NB4 (cell line): ENCODE data around the gene HSPA4.
A peak's percentile ranks its signal among the peaks of the same experiment; 100 is the strongest.

Experiments
- DNase-seq: peaks from one replicate; pipeline ENCODE4 v3.0.0; 2010; ENCODE audit warnings: low read depth
- H3K4me3 ChIP-seq: one replicate; pipeline ENCODE4 v1.5.1; 2011; ENCODE audit warnings: mild to moderate bottlenecking, low read depth, low read length, moderate library complexity
- MYC ChIP-seq: IDR thresholded peaks from 2 replicates; pipeline ENCODE4 v1.6.1; 2011; ENCODE audit warnings: low read depth, low read length
- POLR2A ChIP-seq: IDR thresholded peaks from 2 replicates; pipeline ENCODE4 v1.6.1; 2011; ENCODE audit warnings: mild to moderate bottlenecking; ENCODE audit not compliant: insufficient read length; ENCODE audit errors: extremely low read depth
- TF ChIP-seq, protein P1 (sequence below): IDR thresholded peaks from 2 replicates; pipeline ENCODE4 v1.6.1; 2011; ENCODE audit warnings: low read depth, low read length
- TF ChIP-seq, protein P2 (sequence below): IDR thresholded peaks from one replicate; pipeline ENCODE4 v1.5.1; 2012; ENCODE audit warnings: low read depth, low read length

Gene HSPA4

GRCh38 chr5:133111299-133111698 is 59.5 kb downstream of the HSPA4 start:
- no peak overlapping the region for H3K4me3 ChIP-seq
- TF ChIP-seq POLR2A (no peak), MYC (no peak)
- TF ChIP-seq, protein P1, sequence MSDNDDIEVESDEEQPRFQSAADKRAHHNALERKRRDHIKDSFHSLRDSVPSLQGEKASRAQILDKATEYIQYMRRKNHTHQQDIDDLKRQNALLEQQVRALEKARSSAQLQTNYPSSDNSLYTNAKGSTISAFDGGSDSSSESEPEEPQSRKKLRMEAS: no peak
- TF ChIP-seq, protein P2, sequence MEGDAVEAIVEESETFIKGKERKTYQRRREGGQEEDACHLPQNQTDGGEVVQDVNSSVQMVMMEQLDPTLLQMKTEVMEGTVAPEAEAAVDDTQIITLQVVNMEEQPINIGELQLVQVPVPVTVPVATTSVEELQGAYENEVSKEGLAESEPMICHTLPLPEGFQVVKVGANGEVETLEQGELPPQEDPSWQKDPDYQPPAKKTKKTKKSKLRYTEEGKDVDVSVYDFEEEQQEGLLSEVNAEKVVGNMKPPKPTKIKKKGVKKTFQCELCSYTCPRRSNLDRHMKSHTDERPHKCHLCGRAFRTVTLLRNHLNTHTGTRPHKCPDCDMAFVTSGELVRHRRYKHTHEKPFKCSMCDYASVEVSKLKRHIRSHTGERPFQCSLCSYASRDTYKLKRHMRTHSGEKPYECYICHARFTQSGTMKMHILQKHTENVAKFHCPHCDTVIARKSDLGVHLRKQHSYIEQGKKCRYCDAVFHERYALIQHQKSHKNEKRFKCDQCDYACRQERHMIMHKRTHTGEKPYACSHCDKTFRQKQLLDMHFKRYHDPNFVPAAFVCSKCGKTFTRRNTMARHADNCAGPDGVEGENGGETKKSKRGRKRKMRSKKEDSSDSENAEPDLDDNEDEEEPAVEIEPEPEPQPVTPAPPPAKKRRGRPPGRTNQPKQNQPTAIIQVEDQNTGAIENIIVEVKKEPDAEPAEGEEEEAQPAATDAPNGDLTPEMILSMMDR: peak; percentile 90
- peak; percentile 83 for DNase-seq

DNA sequence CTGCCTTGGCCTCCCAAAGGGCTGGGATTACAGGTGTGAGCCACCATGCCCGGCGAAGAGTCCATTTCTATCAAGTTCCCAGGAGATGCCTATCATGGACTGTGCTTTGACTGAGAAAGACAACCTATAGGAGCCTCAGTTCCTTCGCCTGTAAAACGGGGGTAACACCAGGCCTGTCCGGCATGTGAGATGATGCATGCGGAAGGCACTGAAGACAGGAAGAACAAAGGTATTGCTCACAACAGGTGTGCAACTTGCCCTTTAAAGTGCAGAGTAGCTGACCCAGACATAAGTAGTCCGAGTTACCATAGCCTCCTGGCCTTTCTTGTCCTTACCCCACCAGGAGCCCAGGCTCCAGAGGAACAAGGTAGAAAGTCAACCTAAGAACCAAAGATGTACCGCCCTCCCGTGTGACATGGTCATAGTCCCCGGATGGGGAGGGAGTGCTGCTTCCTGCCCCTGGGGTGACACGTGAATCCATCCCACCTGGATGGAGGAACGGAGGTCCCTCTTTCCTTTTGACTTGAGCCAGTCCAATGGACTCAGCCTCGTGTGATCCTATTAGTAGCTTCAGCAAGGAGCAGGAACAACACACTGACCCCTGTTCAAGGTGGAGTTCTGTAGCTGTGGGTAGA is 60.3 kb downstream of the HSPA4 start:
- H3K4me3 ChIP-seq: no peak overlapping the region
- TF ChIP-seq POLR2A (no peak), MYC (no peak)
- TF ChIP-seq, protein P2: no peak
- TF ChIP-seq, protein P1: no peak
- no peak for DNase-seq

GRCh38 chr5:133113331-133114061 is 61.7 kb downstream of the HSPA4 start:
- no peak overlapping the region for H3K4me3 ChIP-seq
- TF ChIP-seq, protein P1: no peak
- TF ChIP-seq POLR2A (no peak), MYC (no peak)
- TF ChIP-seq, protein P2: no peak
- DNase-seq: no peak

DNA sequence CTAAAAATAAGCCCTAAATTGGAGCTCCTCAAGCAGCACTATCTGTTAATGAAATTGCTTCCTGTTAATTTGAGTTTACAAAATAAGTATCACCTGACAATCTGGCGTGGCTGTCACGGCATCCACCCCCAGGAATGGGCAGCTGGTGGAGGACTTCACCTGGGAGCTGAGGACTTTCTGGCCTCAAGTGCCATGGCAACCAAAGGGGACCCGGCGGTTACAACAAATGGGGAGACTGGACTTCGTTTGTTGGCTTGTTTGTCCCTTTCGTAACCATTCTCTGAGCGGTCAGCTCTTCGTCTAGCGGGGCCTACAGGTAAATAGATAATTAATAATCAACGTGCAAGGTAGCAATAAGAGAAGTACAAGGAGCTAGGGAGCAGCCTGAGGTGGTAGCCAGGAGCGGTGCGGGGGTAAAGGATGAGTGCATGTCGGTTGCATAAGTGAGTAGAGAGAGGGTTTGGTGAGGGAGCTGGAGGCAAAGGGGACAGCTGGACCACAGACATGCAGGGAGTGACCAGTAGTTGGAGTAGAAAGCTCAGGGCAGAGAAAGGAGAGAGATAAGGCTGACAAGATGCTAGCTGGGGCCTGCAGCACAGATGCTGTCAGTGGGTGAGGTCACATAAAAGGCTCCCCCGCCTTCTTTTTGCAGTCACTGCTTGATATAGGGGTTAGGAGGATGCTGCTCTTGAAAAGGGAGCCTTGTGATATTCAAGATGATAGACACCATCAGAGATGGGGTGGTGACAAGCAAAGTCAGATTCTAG is 62.5 kb downstream of the HSPA4 start:
- TF ChIP-seq POLR2A (no peak), MYC (no peak)
- TF ChIP-seq, protein P2: no peak
- TF ChIP-seq, protein P1: no peak

GRCh38 chr5:133114933-133115310 is 63.1 kb downstream of the HSPA4 start:
- TF ChIP-seq, protein P2: no peak
- no peak overlapping the region for H3K4me3 ChIP-seq
- DNase-seq: no peak

More for the DNA sequence above, 62.5 kb downstream of the HSPA4 start:
- DNase-seq: no peak
- H3K4me3 ChIP-seq: no peak overlapping the region
